Activated T-helper 1 cell treated with anti-CD3 and anti-CD28 coated beads, Interleukin-12 subunit alpha, Interleukin-12 subunit beta, Interleukin-2, Interleukin-4 antibody, amounts not matched to agents 30 ng/mL and 10 ng/mL and 1 ng/mL, durations not matched to agents 14 hours and 24 hours and 36 hours (primary cell): ENCODE measurements around the gene CLMP. TPM values are rescaled to one million over a fixed set of nuclear protein-coding genes. Genes with fewer than 3 reads are reported as not detected.

Experiments
- DNase-seq: peaks from one replicate; pipeline ENCODE4 v3.0.0; 2021; ENCODE audit warnings: low spot score
- H3K27ac Mint-ChIP-seq: one replicate; pipeline ENCODE4 v1.8.0; 2021; ENCODE audit warnings: mild to moderate bottlenecking, mixed read lengths
- H3K27me3 Mint-ChIP-seq: one replicate; pipeline ENCODE4 v1.8.0; 2022; ENCODE audit warnings: mild to moderate bottlenecking, moderate library complexity, mixed read lengths; ENCODE audit not compliant: insufficient read depth
- H3K36me3 Mint-ChIP-seq: one replicate; pipeline ENCODE4 v1.8.0; 2021; ENCODE audit warnings: low read depth, mixed read lengths
- H3K4me1 Mint-ChIP-seq: one replicate; pipeline ENCODE4 v1.8.0; 2021; ENCODE audit warnings: low read depth, mixed read lengths
- H3K4me3 Mint-ChIP-seq: one replicate; pipeline ENCODE4 v1.8.0; 2021; ENCODE audit warnings: mild to moderate bottlenecking, moderate library complexity, mixed read lengths
- H3K9me3 Mint-ChIP-seq: one replicate; pipeline ENCODE4 v1.8.0; 2021; ENCODE audit warnings: mixed read lengths
- intact Hi-C: fragments of 100-400 bp; cut with micrococcal nuclease; formaldehyde crosslinking; loops from one replicate; pipeline ENCODE4 v1.15.1; 2024
- total RNA-seq: library from RNA; stranded (reverse); gene quantifications from 2 replicates; pipeline ENCODE4 v1.2.3, GENCODE V29; 2022

CLMP gene
- total RNA-seq, 1 donor from 2014 or later: not detected

- no peak overlapping the region for H3K27ac Mint-ChIP-seq
- intact Hi-C loops: no loop called here
- H3K9me3 Mint-ChIP-seq: no peaks in the 10 kb centered on the region
- H3K4me1 Mint-ChIP-seq: no peaks in the 10 kb centered on the region
- no peak for DNase-seq
- H3K27me3 Mint-ChIP-seq: peaks cover 3% of the 10 kb centered on the region
- H3K36me3 Mint-ChIP-seq: no peaks in the 10 kb centered on the region
- no peak overlapping the region for H3K4me3 Mint-ChIP-seq
These were observed 161.2 kb downstream of the CLMP start for GRCh38 chr11:123033895-123034294.

GRCh38 chr11:123030517-123030916 lies 164.5 kb downstream of the CLMP start:
- Mint-ChIP-seq H3K36me3 (no peaks in the 10 kb centered on the region), H3K4me1 (no peaks in the 10 kb centered on the region), H3K27ac (no peak overlapping the region), H3K9me3 (no peaks in the 10 kb centered on the region), H3K27me3 (peaks cover 3% of the 10 kb centered on the region), H3K4me3 (no peak overlapping the region)
- DNase-seq: no peak
- intact Hi-C loops: no loop called here

GRCh38 chr11:123020968-123021367 lies 174.1 kb downstream of the CLMP start:
- Mint-ChIP-seq H3K4me3 (no peak overlapping the region), H3K4me1 (peaks cover 10% of the 10 kb centered on the region), H3K27ac (no peak overlapping the region), H3K27me3 (peaks cover 24% of the 10 kb centered on the region), H3K9me3 (no peaks in the 10 kb centered on the region), H3K36me3 (no peaks in the 10 kb centered on the region)
- DNase-seq: peak; percentile 9
- intact Hi-C loops: loop anchor here (1.0 to 5.0 kb wide), 3 partner anchors 39 to 389 kb away; partner anchors contain the start of gene BSX

Other genes with a start within 250 kb of the CLMP start
- gene BSX, start 213.4 kb downstream of the CLMP start, total RNA-seq: not detected in 2 replicates
- 4,132 and 4,214 TPM in 2 replicates for gene HSPA8, start 133.1 kb downstream of the CLMP start, total RNA-seq
- gene GRAMD1B, start 235.0 kb upstream of the CLMP start, total RNA-seq: 154 and 155 TPM in 2 replicates